ENCODE results near the gene NTM. TPM values are rescaled to one million over a fixed set of nuclear protein-coding genes. Genes with fewer than 3 reads are reported as not detected.

NTM gene
- total RNA-seq, 1 experiment from 2014 or later, result 8.6 TPM

GRCh38 chr11:131985846-131986301, 615.5 kb downstream of the NTM start:
- TF ChIP-seq CTCF (conservative IDR thresholded peaks at IDR 0.05; ENCODE audit: low read depth, low read length), result no peak
- TF ChIP-seq EZH2 (IDR thresholded peaks at IDR 0.05; ENCODE audit: borderline replicate concordance, low read depth, low read length, poor library complexity, severe bottlenecking), result no peak

DNA sequence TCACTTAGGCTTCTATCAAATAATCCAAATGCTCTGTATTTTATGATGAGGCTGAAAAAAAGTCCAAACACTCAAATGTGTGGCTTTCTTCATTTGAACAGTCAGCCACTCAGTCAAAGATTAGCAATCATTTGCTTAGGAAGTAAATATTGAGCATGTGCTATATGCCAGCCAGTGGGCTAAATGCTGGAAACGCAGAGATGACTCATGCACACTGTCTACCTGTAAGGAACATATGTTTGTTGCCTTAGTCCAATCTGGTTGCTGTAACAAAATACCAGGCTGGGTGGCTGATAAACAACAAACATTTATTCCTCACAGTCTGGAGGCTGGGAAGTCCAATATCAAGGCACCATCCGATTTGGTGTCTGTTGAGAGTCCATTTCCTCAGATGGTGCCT, 617.3 kb downstream of the NTM start:
- POLR2A ChIA-PET (ENCODE audit: low non-redundant PET), result interaction anchor here (0.5 kb wide), 1 partner anchor 16 kb away, joined by 3 read pairs; no protein-coding TSS in a partner anchor
- TF ChIP-seq EZH2 (IDR thresholded peaks at IDR 0.05; ENCODE audit: borderline replicate concordance, low read depth, low read length, poor library complexity, severe bottlenecking), result no peak
- no peak for TF ChIP-seq CTCF (conservative IDR thresholded peaks at IDR 0.05; ENCODE audit: low read depth, low read length)
- no peak for DNase-seq (ENCODE audit: low spot score)

More at GRCh38 chr11:131985846-131986301, 615.5 kb downstream of the NTM start:
- H3K36me3 ChIP-seq (ENCODE audit: insufficient read depth, low read length, poor library complexity, severe bottlenecking), result no peaks in the 10 kb centered on the region
- CTCF ChIA-PET, result no interaction called here
- H3K27me3 ChIP-seq (replicated peaks; ENCODE audit: insufficient read depth, low read depth, low read length, poor library complexity), result no peaks in the 10 kb centered on the region
- DNase-seq (ENCODE audit: low spot score), result no peak
- H3K4me3 ChIP-seq (ENCODE audit: low read depth, low read length, poor library complexity, severe bottlenecking), result no peak overlapping the region
- peaks cover 22% of the 10 kb centered on the region for H3K4me1 ChIP-seq (ENCODE audit: insufficient read depth, low read length, poor library complexity, severe bottlenecking)
- no peak overlapping the region for H3K27ac ChIP-seq (ENCODE audit: low read depth, low read length, poor library complexity, severe bottlenecking)
- no TSS peak for BruUV-seq (replicated peaks)
- POLR2A ChIA-PET (ENCODE audit: low non-redundant PET), result no interaction called here
- peaks cover 6% of the 10 kb centered on the region for H3K9me3 ChIP-seq (ENCODE audit: low read depth, low read length, poor library complexity, severe bottlenecking)
- intact Hi-C loops (cut with micrococcal nuclease; ENCODE audit: unreplicated experiment), result no loop called here

GRCh38 chr11:131991606-131992005, 621.2 kb downstream of the NTM start:
- BruUV-seq (replicated peaks), result no TSS peak
- no peaks in the 10 kb centered on the region for H3K36me3 ChIP-seq (ENCODE audit: insufficient read depth, low read length, poor library complexity, severe bottlenecking)
- no peaks in the 10 kb centered on the region for H3K27me3 ChIP-seq (replicated peaks; ENCODE audit: insufficient read depth, low read depth, low read length, poor library complexity)
- H3K27ac ChIP-seq (ENCODE audit: low read depth, low read length, poor library complexity, severe bottlenecking), result no peak overlapping the region
- peaks cover 28% of the 10 kb centered on the region for H3K9me3 ChIP-seq (ENCODE audit: low read depth, low read length, poor library complexity, severe bottlenecking)
- CTCF ChIA-PET, result no interaction called here
- intact Hi-C loops (cut with micrococcal nuclease; ENCODE audit: unreplicated experiment), result no loop called here
- TF ChIP-seq EZH2 (IDR thresholded peaks at IDR 0.05; ENCODE audit: borderline replicate concordance, low read depth, low read length, poor library complexity, severe bottlenecking) (no peak), CTCF (conservative IDR thresholded peaks at IDR 0.05; ENCODE audit: low read depth, low read length) (no peak)
- H3K4me1 ChIP-seq (ENCODE audit: insufficient read depth, low read length, poor library complexity, severe bottlenecking), result no peaks in the 10 kb centered on the region
- H3K4me3 ChIP-seq (ENCODE audit: low read depth, low read length, poor library complexity, severe bottlenecking), result no peak overlapping the region
- no peak for DNase-seq (ENCODE audit: low spot score)
- POLR2A ChIA-PET (ENCODE audit: low non-redundant PET), result no interaction called here

More for the DNA sequence above, 617.3 kb downstream of the NTM start:
- BruUV-seq (replicated peaks), result no TSS peak
- CTCF ChIA-PET, result no interaction called here
- H3K27me3 ChIP-seq (replicated peaks; ENCODE audit: insufficient read depth, low read depth, low read length, poor library complexity), result no peaks in the 10 kb centered on the region
- peaks cover 12% of the 10 kb centered on the region for H3K9me3 ChIP-seq (ENCODE audit: low read depth, low read length, poor library complexity, severe bottlenecking)
- H3K4me3 ChIP-seq (ENCODE audit: low read depth, low read length, poor library complexity, severe bottlenecking), result no peak overlapping the region
- H3K4me1 ChIP-seq (ENCODE audit: insufficient read depth, low read length, poor library complexity, severe bottlenecking), result peaks cover 4% of the 10 kb centered on the region
- intact Hi-C loops (cut with micrococcal nuclease; ENCODE audit: unreplicated experiment), result no loop called here
- no peaks in the 10 kb centered on the region for H3K36me3 ChIP-seq (ENCODE audit: insufficient read depth, low read length, poor library complexity, severe bottlenecking)
- no peak overlapping the region for H3K27ac ChIP-seq (ENCODE audit: low read depth, low read length, poor library complexity, severe bottlenecking)
